HG03442 (cell line): Measurements from ENCODE around the gene TMEM63A.
A peak's percentile ranks its signal among the peaks of the same experiment; 100 is the strongest.

Experiments used
- ATAC-seq: cut with Tn5 transposase; IDR thresholded peaks from one replicate; pipeline ENCODE4 v1.9.1; 2021; ENCODE audit warnings: mild to moderate bottlenecking, moderate library complexity; ENCODE audit not compliant: unreplicated experiment

TMEM63A gene

GRCh38 chr1:225887030-225887314 is 4.8 kb upstream of the TMEM63A start:
- ATAC-seq, result no peak

GRCh38 chr1:225886159-225887029 is 4.2 kb upstream of the TMEM63A start:
- no peak for ATAC-seq

GRCh38 chr1:225885336-225885735 is 3.2 kb upstream of the TMEM63A start:
- ATAC-seq, result no peak

GRCh38 chr1:225883616-225884265 is 1.6 kb upstream of the TMEM63A start:
- ATAC-seq, result no peak

- ATAC-seq, result peak; percentile 13
These were observed 775 bp upstream of the TMEM63A start for GRCh38 chr1:225882694-225883615.

- ATAC-seq, result peak; percentile 2
These were observed 860 bp downstream of the TMEM63A start for GRCh38 chr1:225881081-225881958.

GRCh38 chr1:225880636-225881035 is 1.5 kb downstream of the TMEM63A start:
- ATAC-seq, result no peak

GRCh38 chr1:225880222-225880588 is 2.0 kb downstream of the TMEM63A start:
- no peak for ATAC-seq

GRCh38 chr1:225879521-225880221 is 2.5 kb downstream of the TMEM63A start:
- ATAC-seq, result no peak

- ATAC-seq, result no peak
These were observed 3.9 kb downstream of the TMEM63A start for GRCh38 chr1:225878282-225878681.

GRCh38 chr1:225877580-225877979 is 4.6 kb downstream of the TMEM63A start:
- ATAC-seq, result no peak

GRCh38 chr1:225876900-225877510 is 5.2 kb downstream of the TMEM63A start:
- no peak for ATAC-seq

- no peak for ATAC-seq
These were observed 7.0 kb downstream of the TMEM63A start for GRCh38 chr1:225875044-225875815.

- ATAC-seq, result no peak
These were observed 7.7 kb downstream of the TMEM63A start for GRCh38 chr1:225874431-225874830.

GRCh38 chr1:225873281-225873850 is 8.8 kb downstream of the TMEM63A start:
- ATAC-seq, result no peak

GRCh38 chr1:225872075-225872430 is 10.1 kb downstream of the TMEM63A start:
- ATAC-seq, result no peak

- ATAC-seq, result no peak
These were observed 10.7 kb downstream of the TMEM63A start for GRCh38 chr1:225871359-225872074.

- no peak for ATAC-seq
These were observed 11.3 kb downstream of the TMEM63A start for GRCh38 chr1:225870911-225871310.
